Stimulated activated CD4-positive, alpha-beta T cell treated with anti-CD3 and anti-CD28 coated beads, Interleukin-1b, Interleukin-23, amount 100 ng/mL, for 24 hours (primary cell): ENCODE data around the gene LRIG1.

Experiments
- DNase-seq, 4 experiments: peaks; one replicate each; pipeline ENCODE4 v3.0.0-alpha.2; 2020; ENCODE audit warnings: low read depth in 4 of 4, low spot score in 1 of 4

Gene LRIG1, protein sequence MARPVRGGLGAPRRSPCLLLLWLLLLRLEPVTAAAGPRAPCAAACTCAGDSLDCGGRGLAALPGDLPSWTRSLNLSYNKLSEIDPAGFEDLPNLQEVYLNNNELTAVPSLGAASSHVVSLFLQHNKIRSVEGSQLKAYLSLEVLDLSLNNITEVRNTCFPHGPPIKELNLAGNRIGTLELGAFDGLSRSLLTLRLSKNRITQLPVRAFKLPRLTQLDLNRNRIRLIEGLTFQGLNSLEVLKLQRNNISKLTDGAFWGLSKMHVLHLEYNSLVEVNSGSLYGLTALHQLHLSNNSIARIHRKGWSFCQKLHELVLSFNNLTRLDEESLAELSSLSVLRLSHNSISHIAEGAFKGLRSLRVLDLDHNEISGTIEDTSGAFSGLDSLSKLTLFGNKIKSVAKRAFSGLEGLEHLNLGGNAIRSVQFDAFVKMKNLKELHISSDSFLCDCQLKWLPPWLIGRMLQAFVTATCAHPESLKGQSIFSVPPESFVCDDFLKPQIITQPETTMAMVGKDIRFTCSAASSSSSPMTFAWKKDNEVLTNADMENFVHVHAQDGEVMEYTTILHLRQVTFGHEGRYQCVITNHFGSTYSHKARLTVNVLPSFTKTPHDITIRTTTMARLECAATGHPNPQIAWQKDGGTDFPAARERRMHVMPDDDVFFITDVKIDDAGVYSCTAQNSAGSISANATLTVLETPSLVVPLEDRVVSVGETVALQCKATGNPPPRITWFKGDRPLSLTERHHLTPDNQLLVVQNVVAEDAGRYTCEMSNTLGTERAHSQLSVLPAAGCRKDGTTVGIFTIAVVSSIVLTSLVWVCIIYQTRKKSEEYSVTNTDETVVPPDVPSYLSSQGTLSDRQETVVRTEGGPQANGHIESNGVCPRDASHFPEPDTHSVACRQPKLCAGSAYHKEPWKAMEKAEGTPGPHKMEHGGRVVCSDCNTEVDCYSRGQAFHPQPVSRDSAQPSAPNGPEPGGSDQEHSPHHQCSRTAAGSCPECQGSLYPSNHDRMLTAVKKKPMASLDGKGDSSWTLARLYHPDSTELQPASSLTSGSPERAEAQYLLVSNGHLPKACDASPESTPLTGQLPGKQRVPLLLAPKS

DNA sequence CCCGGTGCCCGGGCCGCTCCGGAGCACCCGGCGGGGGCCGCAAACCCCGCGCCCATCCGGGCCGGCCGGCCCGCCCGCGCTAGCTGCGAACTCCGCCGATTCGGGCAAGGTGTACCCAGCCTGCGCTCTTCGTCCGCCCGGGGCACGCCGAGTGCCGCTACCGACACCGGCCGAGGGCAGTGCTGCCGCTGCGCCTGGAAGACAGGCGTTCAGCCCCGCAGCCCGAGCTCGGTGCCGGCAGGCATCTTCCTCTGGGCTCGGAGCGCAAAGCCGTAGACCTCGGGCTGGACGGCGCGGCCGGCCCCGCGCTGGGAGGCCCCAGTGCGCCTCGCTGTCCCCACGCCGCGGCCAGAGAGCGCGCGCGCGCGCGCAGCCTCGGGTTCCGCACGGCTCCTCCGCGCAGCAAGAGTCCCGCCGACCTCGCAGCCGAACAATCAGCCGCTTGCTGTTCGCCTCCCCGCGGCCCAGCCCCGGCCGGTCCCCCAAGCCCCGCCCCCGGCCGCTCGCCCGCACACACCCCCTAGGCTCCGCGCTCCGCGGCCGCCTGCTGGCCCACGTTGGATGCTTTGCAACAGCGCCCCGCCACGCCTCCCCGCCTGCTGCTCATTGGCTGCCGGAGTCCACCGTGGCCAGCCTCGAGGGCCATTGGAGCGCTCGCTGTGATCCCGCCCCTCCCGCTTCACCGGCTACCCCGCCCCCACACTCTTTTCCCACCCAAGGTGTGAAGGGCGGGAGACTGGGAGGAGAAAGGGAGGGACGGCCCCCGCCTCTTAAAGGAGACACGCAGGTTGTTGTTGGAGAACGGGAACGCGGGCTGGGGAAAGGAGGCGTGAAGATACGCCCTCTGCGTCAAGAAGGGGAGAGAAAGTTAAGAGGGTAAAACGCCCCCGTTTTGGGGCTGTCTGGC, at the start of gene LRIG1:
Gene LRIG1, minus strand, starts transcription at position 447 of the 907 bp plus-strand sequence. CDS start 615 bp downstream, outside the sequence.
- DNase-seq: peak; percentile 95 to 99 (median 98)

DNA sequence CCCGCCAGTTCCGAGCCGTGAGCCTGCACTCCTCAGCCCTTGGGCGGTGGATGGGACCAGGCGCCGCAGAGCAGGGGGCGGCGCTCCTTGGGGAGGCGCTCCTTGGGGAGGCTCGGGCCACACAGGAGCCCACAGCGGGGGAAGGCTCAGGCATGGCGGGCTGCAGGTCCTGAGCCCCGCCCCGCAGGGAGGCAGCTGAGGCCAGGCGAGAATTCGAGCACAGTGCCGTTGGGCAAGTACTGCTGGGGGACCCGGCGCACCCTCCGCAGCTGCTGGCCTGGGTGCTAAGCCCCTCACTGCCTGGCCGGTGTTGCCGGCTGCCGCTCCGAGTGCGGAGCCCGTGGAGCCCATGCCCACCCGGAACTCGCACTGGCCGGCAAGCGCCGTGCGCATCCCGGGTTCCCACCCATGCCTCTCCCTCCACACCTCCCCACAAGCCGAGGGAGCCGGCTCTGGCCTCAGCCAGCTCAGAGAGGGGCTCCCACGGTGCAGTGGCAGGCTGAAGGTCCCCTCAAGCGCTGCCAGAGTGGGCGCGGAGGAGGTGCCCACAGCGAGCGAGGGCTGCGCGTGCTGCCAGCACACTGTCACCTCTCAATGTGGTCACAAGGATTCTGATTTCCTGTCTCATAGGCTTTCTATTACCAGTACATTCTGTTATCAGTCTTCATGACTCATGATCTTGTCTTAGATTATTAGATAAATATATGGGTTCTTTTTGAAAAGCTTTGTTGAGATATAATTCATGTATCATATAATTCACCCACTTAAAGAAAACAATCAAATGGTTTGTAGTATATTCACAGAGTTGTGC, 44.0 kb upstream of the LRIG1 start:
- no peak for DNase-seq

- no peak for DNase-seq
Measured at GRCh38 chr3:66542153-66542552, 41.3 kb upstream of the LRIG1 start.

GRCh38 chr3:66539466-66539989, 38.7 kb upstream of the LRIG1 start:
- no peak for DNase-seq

- DNase-seq: no peak
Measured at GRCh38 chr3:66538390-66538789, 37.6 kb upstream of the LRIG1 start.

- no peak for DNase-seq
Measured at GRCh38 chr3:66537735-66538134, 36.9 kb upstream of the LRIG1 start.

DNA sequence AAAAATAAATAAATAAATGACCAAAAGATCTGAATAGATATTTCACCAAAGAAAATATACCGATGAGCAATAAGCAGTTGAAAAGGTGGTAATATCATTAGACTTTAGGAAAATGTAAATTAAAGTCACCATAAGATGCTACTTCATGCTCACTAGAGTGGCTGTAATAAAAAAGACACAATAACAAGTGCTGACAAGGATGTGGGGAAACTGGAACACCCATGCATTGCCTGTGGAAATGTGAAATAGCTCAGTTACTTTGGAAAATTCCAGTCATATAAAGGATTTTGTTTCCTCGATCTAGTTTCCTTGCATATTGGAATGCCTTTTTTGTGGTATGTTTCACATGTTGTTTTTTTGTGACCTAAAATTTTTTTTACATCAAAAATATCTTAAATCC, 36.0 kb upstream of the LRIG1 start:
- DNase-seq: no peak

- DNase-seq: no peak
Measured at GRCh38 chr3:66534304-66534845, 33.6 kb upstream of the LRIG1 start.

- DNase-seq: no peak
Measured at GRCh38 chr3:66532613-66533012, 31.8 kb upstream of the LRIG1 start.

DNA sequence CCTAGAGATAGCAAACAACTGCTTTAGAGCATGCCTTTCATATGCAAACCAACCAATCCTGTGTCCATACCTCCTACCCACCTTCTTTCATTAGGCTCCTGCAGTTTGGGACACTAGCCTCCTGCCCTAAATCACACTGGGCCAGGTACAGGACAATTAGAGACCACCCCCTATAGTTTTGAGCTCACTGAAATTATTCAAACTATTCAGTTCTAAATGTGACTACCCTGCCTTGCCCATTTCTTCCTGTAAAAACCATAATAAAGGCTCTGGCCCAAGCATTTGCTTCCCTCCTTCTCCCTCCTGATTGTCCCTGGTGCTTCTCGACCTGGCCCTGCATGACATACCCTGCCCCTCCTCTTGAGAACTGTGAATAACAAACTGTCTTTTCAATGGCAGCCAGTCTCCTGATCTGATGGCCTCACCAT, 31.4 kb upstream of the LRIG1 start:
- DNase-seq: no peak

DNA sequence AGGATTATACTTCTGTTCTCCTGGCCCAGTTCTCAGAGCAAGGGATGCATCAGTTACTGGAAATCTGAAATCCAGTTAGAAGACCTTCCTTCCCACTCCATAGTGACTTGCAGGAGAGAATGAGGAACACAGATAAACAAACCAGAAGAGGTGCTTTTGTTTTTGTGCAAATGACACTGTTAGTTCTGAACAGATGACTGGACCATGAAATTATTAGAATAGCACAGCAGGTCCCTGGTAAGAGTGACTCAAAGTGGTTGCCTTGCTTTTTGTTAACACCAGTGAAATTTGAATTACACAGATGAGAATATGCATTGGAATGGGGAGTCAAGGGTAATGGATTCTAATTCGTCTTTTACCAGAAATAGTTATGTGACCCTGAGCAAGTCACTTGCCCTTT, 30.4 kb upstream of the LRIG1 start:
- DNase-seq: no peak

DNA sequence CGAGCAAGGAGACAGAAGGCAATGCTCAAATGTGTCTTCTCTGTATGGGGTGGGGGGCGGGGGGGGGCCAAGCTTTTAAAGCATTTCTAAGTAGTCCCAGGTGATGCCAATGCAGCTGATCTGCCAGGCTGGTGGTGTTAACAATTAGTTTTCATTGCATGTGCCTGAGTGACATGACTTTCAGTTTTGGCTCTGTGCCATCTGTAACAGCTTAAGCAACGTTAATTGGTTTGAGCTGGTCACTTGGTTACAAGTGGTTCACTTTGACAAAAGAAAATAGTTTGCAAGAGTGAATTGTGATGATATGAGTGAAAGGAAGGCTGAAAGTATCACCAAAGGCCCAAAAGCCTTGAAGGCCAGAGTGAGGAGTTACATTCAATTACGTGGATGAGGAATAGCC, 26.4 kb upstream of the LRIG1 start:
- DNase-seq: no peak

GRCh38 chr3:66525771-66526170, 24.9 kb upstream of the LRIG1 start:
- DNase-seq: no peak

DNA sequence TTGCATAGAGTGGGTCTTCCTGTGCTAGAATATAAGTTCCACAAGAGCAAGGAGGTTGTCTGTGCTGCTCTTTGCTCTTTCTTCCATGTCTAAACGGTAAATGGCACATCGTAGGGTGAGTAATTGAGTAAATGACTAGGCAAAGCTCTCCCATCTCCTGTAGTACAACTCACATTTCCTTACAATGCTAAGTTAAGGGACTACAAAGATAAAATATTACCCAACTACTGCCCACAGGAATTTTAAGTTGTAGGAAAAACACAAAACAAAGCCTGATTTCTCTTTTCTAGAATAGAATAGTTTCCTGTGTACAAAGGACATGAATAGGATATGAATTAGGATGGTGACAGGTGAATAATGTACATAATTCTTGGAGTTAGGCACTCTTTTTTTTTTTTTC, 19.9 kb upstream of the LRIG1 start:
- DNase-seq: no peak

- DNase-seq: no peak
Measured at GRCh38 chr3:66518644-66519043, 17.8 kb upstream of the LRIG1 start.

DNA sequence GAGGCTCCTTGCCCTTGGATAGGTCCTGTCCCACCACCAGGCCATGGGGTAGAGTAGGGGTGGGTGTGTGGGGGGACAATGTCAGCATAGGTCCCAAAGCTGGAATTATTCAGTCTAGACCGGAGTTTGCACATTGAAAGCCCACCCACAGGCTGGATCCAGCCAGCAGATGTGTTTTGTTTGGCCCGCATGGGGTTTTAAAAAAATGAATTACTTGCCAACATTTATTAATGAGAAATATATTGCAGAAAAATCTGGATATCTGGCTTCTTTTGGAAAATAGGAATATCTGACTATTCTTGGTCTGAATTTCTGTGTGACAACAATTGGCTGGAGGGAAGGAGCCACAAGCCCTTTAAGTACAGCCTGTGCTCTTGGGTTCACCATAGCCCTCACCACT, 17.3 kb upstream of the LRIG1 start:
- DNase-seq: no peak

DNA sequence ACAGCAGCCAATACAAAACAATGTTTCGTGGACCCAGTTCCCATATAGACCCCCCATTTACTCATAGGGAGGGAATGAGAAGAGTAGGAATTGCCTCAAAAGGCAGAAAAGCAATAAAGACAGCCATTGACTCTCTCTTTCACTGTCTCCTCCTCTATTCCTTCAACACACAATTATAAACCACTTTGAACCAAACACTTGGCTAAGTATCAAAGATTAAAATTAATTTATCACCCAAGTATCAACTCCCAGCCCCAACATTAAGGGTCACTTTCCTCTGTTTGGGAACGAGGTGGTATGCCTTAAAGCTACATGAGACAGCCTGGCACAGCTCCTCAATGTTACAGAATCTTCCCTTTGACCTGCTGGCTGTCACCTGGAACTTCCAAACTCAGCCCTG, 16.4 kb upstream of the LRIG1 start:
- DNase-seq: no peak

- DNase-seq: no peak
Measured at GRCh38 chr3:66508461-66508860, 7.6 kb upstream of the LRIG1 start.
